MCF 10A (cell line): ENCODE data around the gene TMEM203. TPM values are rescaled to one million over a fixed set of nuclear protein-coding genes. Genes with fewer than 3 reads are reported as not detected.
A peak's percentile ranks its signal among the peaks of the same experiment; 100 is the strongest.

Experiments used
- BruUV-seq: library from RNA; stranded (reverse); fragments of 400-500 nt; replicated peaks from 2 replicates; lab custom pipeline; 2021; lab: Mats Ljungman, UMichigan
- CTCF ChIA-PET: fragments of 300-600 bp; sonication (Branson Sonifier 250); formaldehyde crosslinking; extraction: SDS; loops from one replicate; lab custom pipeline; 2021; ENCODE audit warnings: antibody characterized with exemption, inconsistent platforms; lab: Yijun Ruan, JAX
- POLR2A ChIA-PET: fragments of 300-600, 350-650 bp; sonication (Branson Sonifier 250); formaldehyde crosslinking; extraction: SDS; loops from one replicate; lab custom pipeline; 2020; ENCODE audit warnings: antibody characterized with exemption, inconsistent platforms; lab: Yijun Ruan, JAX
- DNase-seq: peaks from one replicate; pipeline ENCODE4 v3.0.0-alpha.2; 2018; ENCODE audit not compliant: unreplicated experiment
- H3K27ac Mint-ChIP-seq: one replicate; pipeline ENCODE4 v1.8.0; 2022; ENCODE audit warnings: mild to moderate bottlenecking, low read depth, mixed read lengths; ENCODE audit not compliant: unreplicated experiment
- H3K27me3 Mint-ChIP-seq: one replicate; pipeline ENCODE4 v1.8.0; 2022; ENCODE audit warnings: mixed read lengths; ENCODE audit not compliant: insufficient read depth, unreplicated experiment
- H3K36me3 Mint-ChIP-seq: one replicate; pipeline ENCODE4 v1.8.0; 2022; ENCODE audit warnings: mild to moderate bottlenecking, moderate library complexity, mixed read lengths; ENCODE audit not compliant: insufficient read depth, unreplicated experiment
- H3K4me1 Mint-ChIP-seq: one replicate; pipeline ENCODE4 v1.8.0; 2022; ENCODE audit warnings: mixed read lengths; ENCODE audit not compliant: insufficient read depth, unreplicated experiment
- H3K4me3 Mint-ChIP-seq: one replicate; pipeline ENCODE4 v1.8.0; 2022; ENCODE audit warnings: mild to moderate bottlenecking, moderate library complexity, mixed read lengths; ENCODE audit not compliant: unreplicated experiment
- H3K9me3 Mint-ChIP-seq: one replicate; pipeline ENCODE4 v1.8.0; 2022; ENCODE audit warnings: mixed read lengths; ENCODE audit not compliant: unreplicated experiment
- intact Hi-C: fragments of 100-400 bp; cut with micrococcal nuclease; formaldehyde crosslinking; loops from 2 replicates; pipeline ENCODE4 v1.14.1; 2022
- total RNA-seq: library from RNA; stranded (reverse); gene quantifications from 2 replicates; pipeline ENCODE4 v1.2.3, GENCODE V29; 2022
- TF ChIP-seq, protein P1 (sequence below): fragments of 200-600 bp; IDR thresholded peaks from one replicate; pipeline ENCODE4 v1.8.0; 2022; ENCODE audit warnings: antibody characterized with exemption, mild to moderate bottlenecking; ENCODE audit not compliant: unreplicated experiment

TMEM203 gene
- total RNA-seq, 1 experiment from 2014 or later = 31.4 TPM

- TF ChIP-seq, protein P1, sequence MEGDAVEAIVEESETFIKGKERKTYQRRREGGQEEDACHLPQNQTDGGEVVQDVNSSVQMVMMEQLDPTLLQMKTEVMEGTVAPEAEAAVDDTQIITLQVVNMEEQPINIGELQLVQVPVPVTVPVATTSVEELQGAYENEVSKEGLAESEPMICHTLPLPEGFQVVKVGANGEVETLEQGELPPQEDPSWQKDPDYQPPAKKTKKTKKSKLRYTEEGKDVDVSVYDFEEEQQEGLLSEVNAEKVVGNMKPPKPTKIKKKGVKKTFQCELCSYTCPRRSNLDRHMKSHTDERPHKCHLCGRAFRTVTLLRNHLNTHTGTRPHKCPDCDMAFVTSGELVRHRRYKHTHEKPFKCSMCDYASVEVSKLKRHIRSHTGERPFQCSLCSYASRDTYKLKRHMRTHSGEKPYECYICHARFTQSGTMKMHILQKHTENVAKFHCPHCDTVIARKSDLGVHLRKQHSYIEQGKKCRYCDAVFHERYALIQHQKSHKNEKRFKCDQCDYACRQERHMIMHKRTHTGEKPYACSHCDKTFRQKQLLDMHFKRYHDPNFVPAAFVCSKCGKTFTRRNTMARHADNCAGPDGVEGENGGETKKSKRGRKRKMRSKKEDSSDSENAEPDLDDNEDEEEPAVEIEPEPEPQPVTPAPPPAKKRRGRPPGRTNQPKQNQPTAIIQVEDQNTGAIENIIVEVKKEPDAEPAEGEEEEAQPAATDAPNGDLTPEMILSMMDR = no peak
- H3K4me3 Mint-ChIP-seq = no peak overlapping the region
- BruUV-seq = no TSS peak
- no peak overlapping the region for H3K27ac Mint-ChIP-seq
- H3K9me3 Mint-ChIP-seq = no peaks in the 10 kb centered on the region
- intact Hi-C loops = no loop called here
- H3K27me3 Mint-ChIP-seq = no peaks in the 10 kb centered on the region
- H3K36me3 Mint-ChIP-seq = peaks cover 20% of the 10 kb centered on the region
- POLR2A ChIA-PET = interaction anchor here (1.0 kb wide), 1 partner anchor 9 kb away, joined by 4 read pairs; the partner anchor contains the start of gene TPRN
- peaks cover 16% of the 10 kb centered on the region for H3K4me1 Mint-ChIP-seq
- CTCF ChIA-PET = interaction anchor here (0.8 to 1.5 kb wide), 3 partner anchors 45 to 399 kb away, joined by 3 to 5 read pairs (median 3); no protein-coding TSS in a partner anchor
- no peak for DNase-seq
Observed at GRCh38 chr9:137191691-137192447, 13.6 kb downstream of the TMEM203 start.

DNA sequence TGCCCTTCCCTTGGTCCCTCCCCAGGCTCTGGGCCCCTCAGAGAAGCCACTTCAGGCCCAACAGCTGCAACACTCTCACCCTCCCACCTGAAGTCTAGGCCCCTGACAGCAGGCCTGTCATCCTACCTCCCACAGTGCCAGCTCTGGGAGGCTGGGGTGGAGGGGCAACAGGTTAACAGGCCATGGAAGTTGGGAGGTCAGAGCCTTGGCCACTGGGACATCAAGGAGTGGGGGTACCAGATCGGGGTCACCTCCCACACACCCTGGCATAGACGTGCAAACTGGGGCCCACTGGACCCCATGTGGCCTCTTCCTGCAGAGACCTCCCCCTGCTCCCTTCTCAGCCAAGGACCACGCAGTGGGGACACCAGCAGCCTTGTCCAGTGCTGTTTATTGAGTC, 14.2 kb downstream of the TMEM203 start:
- TF ChIP-seq, protein P1 = no peak
- POLR2A ChIA-PET = interaction anchor here (1.1 kb wide), 1 partner anchor 10 kb away, joined by 3 read pairs; the partner anchor contains the start of gene TPRN
- BruUV-seq = no TSS peak
- H3K36me3 Mint-ChIP-seq = peaks cover 20% of the 10 kb centered on the region
- CTCF ChIA-PET = interaction anchor here (0.8 to 1.1 kb wide), 3 partner anchors 61 to 398 kb away, joined by 3 read pairs; no protein-coding TSS in a partner anchor
- no peaks in the 10 kb centered on the region for H3K9me3 Mint-ChIP-seq
- H3K27me3 Mint-ChIP-seq = no peaks in the 10 kb centered on the region
- no peak overlapping the region for H3K27ac Mint-ChIP-seq
- no peak for DNase-seq
- intact Hi-C loops = no loop called here
- H3K4me3 Mint-ChIP-seq = peak overlapping the region; percentile 94
- H3K4me1 Mint-ChIP-seq = peaks cover 19% of the 10 kb centered on the region

GRCh38 chr9:137190315-137190856, 15.1 kb downstream of the TMEM203 start:
- H3K9me3 Mint-ChIP-seq = no peaks in the 10 kb centered on the region
- TF ChIP-seq, protein P1 = no peak
- ChIA-PET CTCF (interaction anchor here (0.6 to 2.0 kb wide), 4 partner anchors 11 to 61 kb away, joined by 3 to 11 read pairs (median 4); partner anchors contain the start of gene RNF224), POLR2A (interaction anchor here (1.1 to 3.7 kb wide), 9 partner anchors 8 to 63 kb away, joined by 3 to 57 read pairs (median 29); partner anchors contain the start of genes CYSRT1, LRRC26, NDOR1 and RNF224)
- BruUV-seq = no TSS peak
- no peak for DNase-seq
- H3K27me3 Mint-ChIP-seq = no peaks in the 10 kb centered on the region
- H3K4me1 Mint-ChIP-seq = peaks cover 15% of the 10 kb centered on the region
- peaks cover 20% of the 10 kb centered on the region for H3K36me3 Mint-ChIP-seq
- no peak overlapping the region for H3K27ac Mint-ChIP-seq
- peak overlapping the region; percentile 94 for H3K4me3 Mint-ChIP-seq
- intact Hi-C loops = no loop called here
